Endothelial cell (in vitro differentiated cells): ENCODE data around the gene ADNP2. TPM values are rescaled to one million over a fixed set of nuclear protein-coding genes. Genes with fewer than 3 reads are reported as not detected.

Experiments used
- DNase-seq: peaks from one replicate; pipeline ENCODE4 v3.0.0; 2021; ENCODE audit warnings: low spot score
- H3K27ac Mint-ChIP-seq: one replicate; pipeline ENCODE4 v1.8.0; 2021; ENCODE audit warnings: mixed read lengths, inconsistent platforms; ENCODE audit not compliant: unreplicated experiment
- H3K27me3 Mint-ChIP-seq: one replicate; pipeline ENCODE4 v1.8.0; 2021; ENCODE audit warnings: mild to moderate bottlenecking, moderate library complexity, mixed read lengths, inconsistent platforms; ENCODE audit not compliant: unreplicated experiment
- H3K36me3 Mint-ChIP-seq: one replicate; pipeline ENCODE4 v1.8.0; 2021; ENCODE audit warnings: mild to moderate bottlenecking, low read depth, mixed read lengths, inconsistent platforms; ENCODE audit not compliant: unreplicated experiment
- H3K4me1 Mint-ChIP-seq: one replicate; pipeline ENCODE4 v1.8.0; 2021; ENCODE audit warnings: mild to moderate bottlenecking, mixed read lengths, inconsistent platforms; ENCODE audit not compliant: unreplicated experiment
- H3K4me3 Mint-ChIP-seq: one replicate; pipeline ENCODE4 v1.8.0; 2021; ENCODE audit warnings: mild to moderate bottlenecking, mixed read lengths, inconsistent platforms; ENCODE audit not compliant: unreplicated experiment
- H3K9me3 Mint-ChIP-seq: one replicate; pipeline ENCODE4 v1.8.0; 2021; ENCODE audit warnings: mixed read lengths, inconsistent platforms; ENCODE audit not compliant: unreplicated experiment
- total RNA-seq: library from RNA; stranded (reverse); fragmentation: NEBNext Ultra II Directional; extraction: Animal tissue kit (Norgen Biotek cat#: 25700); gene quantifications from one replicate; pipeline ENCODE4 v1.2.1, GENCODE V29; 2021; ENCODE audit not compliant: unreplicated experiment
- TF ChIP-seq, protein P1 (sequence below): fragments of 200-600 bp; sonication (generic); IDR thresholded peaks from one replicate; pipeline ENCODE4 v1.5.0; 2021; ENCODE audit warnings: antibody characterized with exemption; ENCODE audit not compliant: unreplicated experiment

ADNP2 gene
- total RNA-seq, 1 donor from 2014 or later: 23.7 TPM

DNA sequence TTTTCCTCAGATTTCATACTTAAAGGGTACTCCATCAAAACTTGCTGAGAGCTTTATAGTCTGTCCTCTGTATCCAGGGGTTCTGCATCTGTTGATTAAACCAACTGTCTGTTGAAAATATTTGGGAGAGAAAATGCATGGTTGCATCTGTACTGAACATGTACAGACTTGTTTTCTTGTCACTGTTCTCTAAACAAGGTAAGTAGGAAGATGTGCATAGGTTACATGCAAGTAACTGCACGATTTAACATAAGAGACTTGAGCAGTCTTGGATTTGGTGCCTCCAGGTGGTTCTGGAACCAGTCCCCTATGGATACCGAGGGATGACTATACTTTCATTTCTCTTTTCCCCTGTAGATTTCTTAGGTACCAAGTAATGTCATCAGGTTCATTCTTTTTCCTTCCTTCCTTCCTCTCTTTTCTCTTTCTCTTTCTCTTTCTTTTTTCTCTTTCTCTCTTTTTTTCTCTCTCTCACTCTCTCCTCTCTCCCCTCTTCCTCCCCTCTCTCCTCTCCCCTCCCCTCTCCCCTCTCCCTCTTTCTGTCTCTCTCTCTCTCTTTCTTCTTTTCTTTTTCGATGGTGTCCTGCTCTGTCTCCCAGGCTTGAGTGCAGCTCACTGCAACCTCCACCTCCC is 23.2 kb downstream of the ADNP2 start:
- Mint-ChIP-seq H3K27me3 (peaks cover 1% of the 10 kb centered on the region), H3K9me3 (no peaks in the 10 kb centered on the region), H3K27ac (no peak overlapping the region), H3K4me1 (peaks cover 3% of the 10 kb centered on the region), H3K4me3 (no peak overlapping the region), H3K36me3 (peaks cover 23% of the 10 kb centered on the region)
- DNase-seq: no peak
- TF ChIP-seq, protein P1, sequence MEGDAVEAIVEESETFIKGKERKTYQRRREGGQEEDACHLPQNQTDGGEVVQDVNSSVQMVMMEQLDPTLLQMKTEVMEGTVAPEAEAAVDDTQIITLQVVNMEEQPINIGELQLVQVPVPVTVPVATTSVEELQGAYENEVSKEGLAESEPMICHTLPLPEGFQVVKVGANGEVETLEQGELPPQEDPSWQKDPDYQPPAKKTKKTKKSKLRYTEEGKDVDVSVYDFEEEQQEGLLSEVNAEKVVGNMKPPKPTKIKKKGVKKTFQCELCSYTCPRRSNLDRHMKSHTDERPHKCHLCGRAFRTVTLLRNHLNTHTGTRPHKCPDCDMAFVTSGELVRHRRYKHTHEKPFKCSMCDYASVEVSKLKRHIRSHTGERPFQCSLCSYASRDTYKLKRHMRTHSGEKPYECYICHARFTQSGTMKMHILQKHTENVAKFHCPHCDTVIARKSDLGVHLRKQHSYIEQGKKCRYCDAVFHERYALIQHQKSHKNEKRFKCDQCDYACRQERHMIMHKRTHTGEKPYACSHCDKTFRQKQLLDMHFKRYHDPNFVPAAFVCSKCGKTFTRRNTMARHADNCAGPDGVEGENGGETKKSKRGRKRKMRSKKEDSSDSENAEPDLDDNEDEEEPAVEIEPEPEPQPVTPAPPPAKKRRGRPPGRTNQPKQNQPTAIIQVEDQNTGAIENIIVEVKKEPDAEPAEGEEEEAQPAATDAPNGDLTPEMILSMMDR: no peak

DNA sequence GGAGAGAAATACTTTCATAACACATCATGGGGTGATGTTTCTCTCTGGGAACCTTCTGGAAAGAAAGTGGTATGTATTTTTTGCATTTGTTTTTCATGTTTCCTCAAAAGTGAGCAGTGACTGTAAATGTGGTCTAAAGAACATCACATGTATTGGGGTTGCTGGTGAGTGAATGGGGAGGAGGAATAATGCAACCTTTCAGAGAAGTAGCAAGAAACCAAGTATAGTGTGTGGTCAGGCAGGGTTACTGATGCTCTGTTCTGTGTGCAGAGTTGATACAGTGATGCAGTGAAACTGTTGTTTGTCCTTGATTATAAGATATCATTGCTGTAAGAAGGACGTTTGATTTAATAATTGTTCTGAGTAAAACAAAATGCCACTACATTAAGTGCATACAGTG is 24.1 kb downstream of the ADNP2 start:
- Mint-ChIP-seq H3K27me3 (peaks cover 1% of the 10 kb centered on the region), H3K27ac (peak overlapping the region; percentile 16), H3K4me1 (peaks cover 3% of the 10 kb centered on the region), H3K36me3 (peaks cover 26% of the 10 kb centered on the region), H3K9me3 (no peaks in the 10 kb centered on the region), H3K4me3 (no peak overlapping the region)
- no peak for DNase-seq
- TF ChIP-seq, protein P1: no peak

DNA sequence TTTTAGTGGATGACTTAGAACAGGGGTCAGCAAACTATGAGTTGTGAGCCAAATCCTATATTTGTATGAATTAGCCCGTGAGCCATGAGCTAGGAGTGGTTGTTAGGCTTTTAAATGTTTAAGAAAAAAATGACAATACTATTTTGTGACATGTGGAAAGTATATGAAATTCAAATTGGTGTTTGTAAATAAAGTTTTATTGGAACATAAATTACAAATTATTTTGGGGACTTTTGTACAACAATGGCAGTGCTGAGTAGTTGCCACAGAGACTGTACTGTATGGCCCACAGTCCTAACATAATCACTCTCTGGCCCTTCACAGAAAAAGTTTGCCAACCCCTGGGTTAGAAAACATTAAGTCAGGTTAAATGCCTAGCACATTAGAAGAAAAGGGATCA is 26.1 kb downstream of the ADNP2 start:
- no peaks in the 10 kb centered on the region for H3K9me3 Mint-ChIP-seq
- peaks cover 3% of the 10 kb centered on the region for H3K4me1 Mint-ChIP-seq
- H3K27ac Mint-ChIP-seq: no peak overlapping the region
- H3K27me3 Mint-ChIP-seq: peaks cover 1% of the 10 kb centered on the region
- TF ChIP-seq, protein P1: no peak
- DNase-seq: no peak
- peaks cover 26% of the 10 kb centered on the region for H3K36me3 Mint-ChIP-seq
- H3K4me3 Mint-ChIP-seq: no peak overlapping the region

- TF ChIP-seq, protein P1: no peak
- Mint-ChIP-seq H3K27ac (no peak overlapping the region), H3K4me1 (peaks cover 3% of the 10 kb centered on the region), H3K4me3 (no peak overlapping the region), H3K9me3 (no peaks in the 10 kb centered on the region), H3K27me3 (no peaks in the 10 kb centered on the region), H3K36me3 (peaks cover 23% of the 10 kb centered on the region)
- DNase-seq: no peak
Observed at GRCh38 chr18:80136679-80137078, 27.6 kb downstream of the ADNP2 start.

- Mint-ChIP-seq H3K4me3 (peak overlapping the region; percentile 54), H3K9me3 (no peaks in the 10 kb centered on the region), H3K27ac (no peak overlapping the region), H3K4me1 (peaks cover under 1% of the 10 kb centered on the region), H3K27me3 (no peaks in the 10 kb centered on the region), H3K36me3 (peaks cover 21% of the 10 kb centered on the region)
- DNase-seq: no peak
- TF ChIP-seq, protein P1: no peak
Observed at GRCh38 chr18:80137137-80137536, 28.1 kb downstream of the ADNP2 start.
